Vagina (tissue), 2 donors: ENCODE measurements around the gene CDKN2A.

Experiments used
- POLR2A ChIP-seq, 2 donors: fragments of 450-650 bp; IDR thresholded peaks; one replicate each; pipeline ENCODE4 v1.6.1; 2017; ENCODE audit warnings: antibody characterized with exemption in 2 of 2, mild to moderate bottlenecking in 2 of 2, moderate library complexity in 2 of 2
- POLR2AphosphoS5 ChIP-seq, 2 donors: sonication (generic); formaldehyde crosslinking; IDR thresholded peaks; one replicate each; pipeline ENCODE4 v1.9.0; 2017; ENCODE audit warnings: antibody characterized with exemption in 2 of 2, mild to moderate bottlenecking in 2 of 2, low read depth in 1 of 2; ENCODE audit not compliant: insufficient read depth in 1 of 2
- TF ChIP-seq, protein P1 (sequence below), 3 experiments: fragments of 450-650 bp in 2 of 3; fragments of 200-600 bp in 1 of 3; sonication (generic) in 1 of 3; IDR thresholded peaks; one replicate each; pipeline ENCODE4 v1.5.1; 2017 to 2019; ENCODE audit warnings: antibody characterized with exemption in 3 of 3, mild to moderate bottlenecking in 2 of 3, moderate library complexity in 2 of 3

DNA sequence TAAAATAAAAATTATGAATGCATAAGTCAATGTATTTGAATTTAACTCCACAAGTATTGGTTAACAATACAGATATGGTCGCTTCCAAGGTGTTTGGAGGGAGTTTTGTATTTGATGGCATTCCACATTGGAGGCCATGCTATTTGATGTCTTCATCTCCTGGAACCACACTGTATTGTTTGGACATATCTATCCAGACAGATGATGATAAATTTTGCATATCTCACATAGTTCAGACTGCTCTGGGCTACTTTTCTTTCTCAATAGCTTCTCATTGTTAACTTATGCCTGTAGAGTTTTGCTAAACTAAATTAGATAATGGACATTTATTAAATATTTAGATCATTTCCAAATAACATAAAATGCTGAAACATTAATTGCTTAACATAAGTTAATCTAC lies 58.0 kb downstream of the CDKN2A start:
- TF ChIP-seq POLR2AphosphoS5 (IDR thresholded peaks at IDR 0.05; ENCODE audit: insufficient read depth in 1 of 2, low read depth in 1 of 2) (no peak), POLR2A (IDR thresholded peaks at IDR 0.05) (no peak)
- TF ChIP-seq, protein P1, sequence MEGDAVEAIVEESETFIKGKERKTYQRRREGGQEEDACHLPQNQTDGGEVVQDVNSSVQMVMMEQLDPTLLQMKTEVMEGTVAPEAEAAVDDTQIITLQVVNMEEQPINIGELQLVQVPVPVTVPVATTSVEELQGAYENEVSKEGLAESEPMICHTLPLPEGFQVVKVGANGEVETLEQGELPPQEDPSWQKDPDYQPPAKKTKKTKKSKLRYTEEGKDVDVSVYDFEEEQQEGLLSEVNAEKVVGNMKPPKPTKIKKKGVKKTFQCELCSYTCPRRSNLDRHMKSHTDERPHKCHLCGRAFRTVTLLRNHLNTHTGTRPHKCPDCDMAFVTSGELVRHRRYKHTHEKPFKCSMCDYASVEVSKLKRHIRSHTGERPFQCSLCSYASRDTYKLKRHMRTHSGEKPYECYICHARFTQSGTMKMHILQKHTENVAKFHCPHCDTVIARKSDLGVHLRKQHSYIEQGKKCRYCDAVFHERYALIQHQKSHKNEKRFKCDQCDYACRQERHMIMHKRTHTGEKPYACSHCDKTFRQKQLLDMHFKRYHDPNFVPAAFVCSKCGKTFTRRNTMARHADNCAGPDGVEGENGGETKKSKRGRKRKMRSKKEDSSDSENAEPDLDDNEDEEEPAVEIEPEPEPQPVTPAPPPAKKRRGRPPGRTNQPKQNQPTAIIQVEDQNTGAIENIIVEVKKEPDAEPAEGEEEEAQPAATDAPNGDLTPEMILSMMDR (IDR thresholded peaks at IDR 0.05) = no peak
